ENCODE measurements around the gene ZNF438.
A peak's percentile ranks its signal among the peaks of the same experiment; 100 is the strongest.
"Not testable (repeated sequence)": the region's sequence is repeated elsewhere in the genome, so short reads cannot be mapped to it uniquely, and the experiment has no call there.

The ZNF438 gene, protein sequence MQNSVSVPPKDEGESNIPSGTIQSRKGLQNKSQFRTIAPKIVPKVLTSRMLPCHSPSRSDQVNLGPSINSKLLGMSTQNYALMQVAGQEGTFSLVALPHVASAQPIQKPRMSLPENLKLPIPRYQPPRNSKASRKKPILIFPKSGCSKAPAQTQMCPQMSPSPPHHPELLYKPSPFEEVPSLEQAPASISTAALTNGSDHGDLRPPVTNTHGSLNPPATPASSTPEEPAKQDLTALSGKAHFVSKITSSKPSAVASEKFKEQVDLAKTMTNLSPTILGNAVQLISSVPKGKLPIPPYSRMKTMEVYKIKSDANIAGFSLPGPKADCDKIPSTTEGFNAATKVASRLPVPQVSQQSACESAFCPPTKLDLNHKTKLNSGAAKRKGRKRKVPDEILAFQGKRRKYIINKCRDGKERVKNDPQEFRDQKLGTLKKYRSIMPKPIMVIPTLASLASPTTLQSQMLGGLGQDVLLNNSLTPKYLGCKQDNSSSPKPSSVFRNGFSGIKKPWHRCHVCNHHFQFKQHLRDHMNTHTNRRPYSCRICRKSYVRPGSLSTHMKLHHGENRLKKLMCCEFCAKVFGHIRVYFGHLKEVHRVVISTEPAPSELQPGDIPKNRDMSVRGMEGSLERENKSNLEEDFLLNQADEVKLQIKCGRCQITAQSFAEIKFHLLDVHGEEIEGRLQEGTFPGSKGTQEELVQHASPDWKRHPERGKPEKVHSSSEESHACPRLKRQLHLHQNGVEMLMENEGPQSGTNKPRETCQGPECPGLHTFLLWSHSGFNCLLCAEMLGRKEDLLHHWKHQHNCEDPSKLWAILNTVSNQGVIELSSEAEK

DNA sequence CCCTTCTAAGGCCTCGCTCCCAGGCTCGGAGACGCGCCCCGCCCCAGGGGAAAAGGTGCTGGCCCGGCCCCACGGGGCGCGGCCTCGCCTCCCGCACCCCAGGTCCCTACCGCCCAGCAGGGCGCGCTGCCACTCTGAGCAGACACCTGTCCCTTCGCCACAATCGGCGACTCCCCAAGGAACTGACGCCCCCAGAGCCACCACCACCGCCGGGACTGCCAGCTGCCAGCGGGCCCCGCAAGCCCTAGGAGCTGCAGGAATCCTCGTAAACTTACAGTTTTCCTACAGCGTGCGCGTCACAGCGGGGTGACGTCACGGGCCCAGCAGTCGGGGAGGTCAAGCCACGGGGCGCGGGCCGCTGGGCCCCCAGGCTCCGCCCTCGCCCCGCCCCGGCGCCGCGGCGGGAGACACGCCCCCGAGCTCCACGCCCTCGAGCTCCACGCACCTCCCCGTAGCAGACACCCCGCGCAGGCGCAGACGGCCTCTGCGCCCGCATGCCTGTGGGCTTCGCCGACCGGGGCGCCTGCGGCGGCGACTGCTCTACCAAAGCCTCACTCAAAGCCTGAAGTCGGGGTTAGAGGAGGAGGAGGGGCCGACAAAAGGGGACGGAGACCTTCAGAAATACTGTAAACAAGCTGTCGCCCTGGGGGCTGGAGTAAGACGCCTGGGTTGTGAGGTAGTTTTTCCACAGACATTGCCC, at the start of gene ZNF438:
Gene ZNF438, minus strand, starts transcription at position 308 of the 700 bp plus-strand sequence. CDS start 154,831 bp downstream, outside the sequence.
- DNase-seq (ENCODE audit: low read depth): peak; percentile 96

DNA sequence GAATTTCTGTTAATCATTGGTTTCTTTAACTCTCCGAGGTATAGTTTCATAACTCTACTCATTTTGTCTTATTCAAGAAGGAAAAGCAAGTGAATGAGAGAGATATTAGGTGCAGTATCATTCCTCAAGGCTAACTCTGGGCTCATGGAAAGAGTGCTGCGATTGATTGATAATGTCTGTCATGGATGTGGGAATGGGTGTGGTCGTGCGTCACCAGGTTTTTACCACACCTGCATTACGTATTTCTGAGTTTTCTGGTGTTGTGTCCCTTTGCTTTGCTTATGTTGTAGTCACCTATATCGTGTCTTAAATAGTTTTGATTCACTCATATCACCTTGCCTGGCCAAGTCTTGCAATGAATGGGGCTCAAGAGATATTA, 44.9 kb upstream of the ZNF438 start:
- no peak for DNase-seq (ENCODE audit: low read depth)

DNA sequence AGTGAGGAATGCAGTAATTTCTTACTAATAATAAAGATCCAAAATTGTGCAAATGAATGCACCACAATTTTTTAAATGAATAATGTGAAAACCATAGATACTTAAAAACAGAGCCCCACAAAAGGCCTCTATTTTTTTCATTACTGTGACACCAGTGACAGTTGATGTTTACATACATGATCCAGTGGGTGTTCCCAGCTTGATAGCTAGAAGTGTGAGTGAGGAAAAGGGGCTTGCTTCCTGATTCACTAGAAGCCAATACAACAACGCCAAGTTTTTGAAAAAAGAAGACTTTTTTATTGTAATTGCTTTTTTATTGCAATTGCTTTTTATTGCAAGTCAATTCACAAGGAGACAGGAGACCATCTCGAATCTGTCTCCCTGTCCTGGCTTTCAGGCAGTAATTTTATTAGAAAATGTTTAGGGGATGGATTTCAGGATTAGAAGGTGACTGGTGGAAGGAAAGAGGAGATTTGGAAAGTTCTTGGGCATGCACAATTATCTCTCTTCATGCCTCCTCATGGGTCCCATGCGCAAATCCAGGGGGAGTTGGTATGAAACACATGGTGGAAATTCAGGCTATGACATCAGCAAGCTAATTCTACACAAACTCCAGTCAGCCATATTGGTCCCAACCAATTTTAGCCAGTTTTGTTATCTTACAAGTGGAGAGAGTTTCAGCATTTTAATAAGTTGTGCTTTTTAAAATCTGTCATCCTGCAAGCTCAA, 44.4 kb upstream of the ZNF438 start:
- no peak for DNase-seq (ENCODE audit: low read depth)

DNA sequence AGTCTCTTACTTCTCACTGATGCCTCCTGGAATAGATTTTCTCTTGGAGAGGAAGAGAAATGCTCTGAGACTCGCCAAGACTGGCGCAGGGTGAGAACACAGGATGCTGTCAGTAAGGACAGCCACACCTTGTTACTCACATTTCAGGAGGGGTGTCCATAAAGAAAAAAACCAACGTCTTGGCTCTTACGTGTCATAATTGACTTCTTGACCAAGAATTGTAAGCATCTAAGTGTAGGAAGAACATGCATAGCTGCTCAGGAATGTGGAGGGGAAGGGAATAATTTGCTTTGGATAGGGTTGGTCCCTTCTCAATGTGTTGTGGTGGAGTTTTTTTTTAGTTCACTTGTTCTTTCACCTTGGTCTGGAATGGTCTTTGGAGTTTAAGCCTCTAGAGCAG, 43.8 kb upstream of the ZNF438 start:
- no peak for DNase-seq (ENCODE audit: low read depth)

DNA sequence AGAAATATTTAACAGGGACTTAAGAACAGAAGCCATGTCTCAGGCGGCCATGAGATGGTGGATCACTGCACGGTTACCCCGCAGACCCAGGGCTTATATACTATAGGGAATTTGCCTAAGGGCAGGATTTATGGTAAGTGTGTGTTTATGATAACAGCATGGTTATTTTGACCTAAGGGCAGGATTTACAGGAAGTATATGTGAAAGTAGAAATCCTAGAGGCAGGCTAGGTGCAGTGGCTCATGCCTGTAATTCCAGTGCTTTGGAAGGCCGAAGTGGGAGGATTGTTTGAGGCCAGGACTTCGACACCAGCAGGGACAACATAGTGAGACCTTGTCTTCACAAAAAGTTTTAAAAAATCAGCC, 43.0 kb upstream of the ZNF438 start:
- no peak for DNase-seq (ENCODE audit: low read depth)

DNA sequence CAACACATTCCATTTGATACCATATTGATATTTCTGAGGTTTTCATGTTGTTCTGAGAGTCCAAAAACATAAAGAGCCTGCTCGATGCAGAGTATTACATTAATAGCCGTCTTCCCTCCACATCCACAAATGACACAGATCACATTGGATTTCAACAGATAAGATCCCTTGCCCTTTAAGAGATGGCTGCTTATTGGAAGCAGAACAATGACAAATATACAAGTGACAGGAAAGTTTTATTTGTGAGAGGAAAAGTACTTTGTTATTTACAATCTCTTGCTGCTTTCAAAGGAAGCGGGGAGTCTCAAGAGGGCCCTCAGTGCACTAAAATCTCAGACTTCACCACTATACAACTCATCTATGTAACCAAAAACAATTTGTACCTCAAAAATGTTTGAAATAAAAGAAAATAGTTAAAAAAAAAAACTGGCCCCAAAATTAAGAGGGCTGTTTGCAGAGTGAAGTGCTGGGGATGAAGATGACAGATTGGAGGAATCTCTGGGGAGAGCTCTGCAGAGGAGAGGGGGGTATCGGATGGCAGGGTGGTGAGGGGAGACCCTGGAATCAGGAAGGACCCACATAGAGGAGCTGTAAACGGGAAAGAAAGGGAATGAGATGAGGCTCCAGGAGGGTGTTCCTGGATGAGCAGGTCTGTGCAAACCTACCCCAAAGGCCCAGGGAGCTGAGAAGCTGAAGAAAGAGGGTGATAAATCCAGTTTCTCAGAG, 42.5 kb upstream of the ZNF438 start:
- no peak for DNase-seq (ENCODE audit: low read depth)

DNA sequence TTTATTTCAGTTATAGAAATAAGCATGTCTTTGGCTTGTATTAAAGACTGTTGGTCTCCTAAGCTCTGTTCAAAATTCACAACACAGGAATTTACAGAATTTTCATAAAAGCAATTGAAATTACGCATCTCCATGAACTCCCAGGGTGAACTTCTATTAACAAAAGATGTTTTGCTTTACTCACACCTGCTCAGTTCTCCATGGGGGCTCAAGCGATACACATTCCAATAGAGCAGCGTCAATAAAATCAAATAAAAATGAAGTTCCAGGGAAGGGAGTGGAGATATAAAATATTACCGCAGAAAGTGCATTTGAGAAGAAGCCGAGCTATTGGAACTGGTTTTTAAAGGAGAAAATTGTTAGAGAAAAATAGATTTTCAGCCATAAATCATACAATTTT, 41.5 kb upstream of the ZNF438 start:
- DNase-seq (ENCODE audit: low read depth): no peak

DNA sequence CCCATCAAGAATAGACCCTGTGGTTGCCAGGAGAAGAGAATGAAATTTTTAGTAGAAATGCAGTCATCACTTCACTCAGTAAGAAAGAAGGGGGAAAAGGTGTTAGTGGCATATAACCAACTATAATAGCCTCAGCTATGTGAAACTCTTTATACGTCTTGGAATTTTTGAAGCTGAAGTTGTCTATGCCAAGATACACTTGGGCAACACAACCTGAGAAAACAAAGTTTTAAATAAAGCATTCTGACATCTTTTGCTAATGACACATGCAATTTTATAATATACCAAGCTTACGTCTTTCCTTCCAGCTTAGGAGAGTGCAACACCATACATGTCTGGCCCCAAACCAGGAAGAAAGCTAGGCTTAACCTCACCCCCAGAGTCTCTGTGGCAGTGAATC, 40.8 kb upstream of the ZNF438 start:
- DNase-seq (ENCODE audit: low read depth): no peak

DNA sequence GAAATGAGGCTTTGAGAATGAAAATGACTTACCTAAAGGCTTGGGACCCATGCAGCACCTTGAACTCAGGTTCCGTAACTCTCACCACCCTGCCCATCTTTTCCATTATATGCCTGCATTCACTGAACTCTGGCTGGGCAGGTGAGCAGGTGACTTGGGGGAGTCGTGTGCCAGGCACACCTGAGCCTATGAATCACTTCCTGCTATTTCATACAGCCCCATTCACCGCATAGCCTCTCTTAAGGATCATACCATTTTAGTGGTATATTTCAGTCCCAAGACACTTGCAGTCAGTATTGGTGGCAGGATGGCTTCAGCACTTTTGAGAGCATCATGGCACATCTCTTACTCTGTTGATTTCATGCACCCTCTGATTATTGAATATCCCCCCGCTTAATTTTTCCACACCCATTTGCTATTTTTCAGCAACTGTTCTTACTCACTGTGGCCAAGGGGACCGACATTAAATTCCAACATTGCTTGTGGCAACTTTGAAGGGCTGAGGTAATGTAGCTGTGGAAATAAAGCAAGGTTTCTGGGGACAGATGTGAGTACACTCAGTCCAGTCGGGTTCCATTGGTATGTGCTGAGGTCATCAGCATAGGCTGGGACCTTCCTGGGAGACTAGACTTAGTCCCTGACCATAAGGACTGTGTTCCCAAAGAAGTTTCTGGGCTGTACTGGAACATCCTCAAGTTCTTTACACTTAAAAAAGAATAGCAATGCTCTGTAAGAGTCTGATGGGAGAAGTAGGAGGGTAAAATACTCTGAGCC, 39.8 kb upstream of the ZNF438 start:
- no peak for DNase-seq (ENCODE audit: low read depth)

DNA sequence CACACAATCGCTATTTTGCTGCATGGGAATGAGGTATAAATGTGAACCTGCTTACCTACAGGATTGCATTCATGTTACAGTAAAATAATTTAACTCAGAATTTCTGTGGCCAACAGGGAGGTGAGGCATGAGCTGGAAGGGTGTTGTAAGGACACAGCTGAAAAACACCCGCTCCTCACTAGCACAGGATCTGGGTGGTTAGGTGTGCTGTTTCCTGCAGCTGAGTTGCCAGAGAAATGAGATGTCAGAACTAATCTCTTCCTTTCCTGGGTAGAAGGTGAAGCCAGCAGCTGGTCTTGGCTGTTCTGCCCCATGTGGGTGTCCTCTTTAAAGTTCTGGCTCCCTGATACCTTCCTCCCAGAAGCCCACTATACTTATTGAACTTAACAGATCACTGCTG, 39.0 kb upstream of the ZNF438 start:
- DNase-seq (ENCODE audit: low read depth): no peak

DNA sequence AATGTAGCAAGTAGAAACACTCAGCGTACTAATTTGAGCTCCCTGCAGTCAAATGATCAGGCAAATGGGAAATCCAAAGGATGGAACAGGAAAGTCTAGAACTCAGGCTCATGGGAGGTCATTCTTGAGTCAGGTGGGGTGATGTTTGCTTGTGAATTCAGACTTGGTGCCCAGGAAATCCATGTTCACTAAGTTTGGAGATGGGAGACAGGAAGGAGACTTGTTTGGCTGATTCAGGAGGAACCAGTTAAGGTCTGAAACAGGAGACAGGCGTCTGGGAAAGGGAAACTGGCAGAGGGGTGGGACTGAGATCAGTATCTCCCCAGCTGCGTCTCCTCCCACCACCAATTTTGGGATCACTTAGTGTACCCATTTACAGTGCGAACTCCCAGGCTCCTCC, 38.4 kb upstream of the ZNF438 start:
- DNase-seq (ENCODE audit: low read depth): no peak

DNA sequence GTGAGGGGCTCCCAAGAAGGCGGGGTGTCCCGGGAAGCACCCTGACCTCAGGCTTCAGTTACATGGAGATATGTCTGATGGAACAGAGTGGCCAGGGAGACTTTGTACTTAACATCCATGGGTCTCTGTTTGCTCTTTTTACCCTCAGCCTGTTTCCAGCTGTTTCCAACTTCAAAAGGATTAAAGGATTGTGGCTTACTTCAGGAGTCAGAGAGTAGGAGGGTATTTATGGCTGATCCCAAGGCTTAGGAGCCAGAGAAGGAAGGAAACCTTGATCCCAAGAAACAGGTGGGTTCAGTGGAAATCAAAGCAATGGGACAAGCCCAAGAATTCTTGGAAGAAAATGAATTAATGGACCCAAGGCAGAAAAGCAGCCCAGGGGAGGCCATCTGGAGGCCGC, 37.7 kb upstream of the ZNF438 start:
- no peak for DNase-seq (ENCODE audit: low read depth)

DNA sequence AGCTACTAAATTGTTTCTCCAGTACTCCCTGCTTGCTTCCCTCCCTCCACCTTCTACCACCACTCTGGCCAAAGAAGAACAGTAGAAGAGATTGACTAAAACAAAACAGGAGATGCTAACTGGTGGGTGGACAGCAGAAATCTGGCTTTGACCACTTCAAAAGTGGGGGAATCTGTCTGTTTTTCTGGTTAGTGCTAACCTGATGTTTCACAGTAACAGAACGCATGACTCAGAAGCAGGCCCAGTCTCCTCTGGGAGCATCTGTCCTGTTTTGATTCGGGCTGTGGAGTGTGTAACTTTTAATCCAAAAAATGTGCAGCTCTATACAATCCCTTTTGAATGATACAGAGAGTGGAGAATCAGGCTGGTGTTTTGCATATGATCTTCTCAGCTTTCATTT, 32.7 kb upstream of the ZNF438 start:
- DNase-seq (ENCODE audit: low read depth): no peak

DNA sequence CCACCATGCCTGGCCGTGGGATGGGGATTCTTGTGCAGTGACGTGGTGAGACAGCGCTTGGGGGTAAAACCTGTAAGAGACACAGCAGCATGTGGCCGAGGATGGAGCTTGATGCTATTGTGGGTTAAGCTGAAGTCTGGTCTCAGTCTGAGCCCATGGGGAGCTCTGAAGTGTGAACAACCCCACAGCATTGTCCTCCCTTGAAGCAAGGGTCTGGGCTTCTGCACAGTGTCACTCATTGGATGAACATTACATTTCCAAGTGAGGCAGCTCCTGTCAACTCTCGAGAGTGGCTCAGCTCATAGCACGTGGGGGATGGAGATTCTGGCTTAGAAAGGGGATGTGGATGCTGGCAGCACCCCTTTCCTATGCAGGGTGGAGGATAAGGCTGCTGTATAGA, 32.2 kb upstream of the ZNF438 start:
- no peak for DNase-seq (ENCODE audit: low read depth)

DNA sequence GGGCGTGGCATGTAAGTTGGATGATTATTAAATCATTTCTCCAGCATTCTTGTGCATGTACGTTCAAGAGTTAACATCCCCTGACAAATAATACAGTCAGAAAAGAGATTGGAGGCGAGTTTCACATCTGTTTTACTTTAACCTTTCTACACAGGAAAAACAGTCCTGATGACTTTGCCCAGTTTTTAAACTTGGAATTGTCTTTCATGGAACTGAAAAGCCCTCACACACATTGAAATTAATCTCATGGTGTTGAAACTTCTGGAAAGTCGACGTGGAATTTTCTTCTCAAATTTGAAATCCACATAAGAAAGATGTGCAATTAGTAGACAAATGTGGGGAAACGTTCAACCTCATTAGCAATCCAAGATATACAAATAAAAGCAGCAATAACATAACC, 31.2 kb upstream of the ZNF438 start:
- no peak for DNase-seq (ENCODE audit: low read depth)

DNA sequence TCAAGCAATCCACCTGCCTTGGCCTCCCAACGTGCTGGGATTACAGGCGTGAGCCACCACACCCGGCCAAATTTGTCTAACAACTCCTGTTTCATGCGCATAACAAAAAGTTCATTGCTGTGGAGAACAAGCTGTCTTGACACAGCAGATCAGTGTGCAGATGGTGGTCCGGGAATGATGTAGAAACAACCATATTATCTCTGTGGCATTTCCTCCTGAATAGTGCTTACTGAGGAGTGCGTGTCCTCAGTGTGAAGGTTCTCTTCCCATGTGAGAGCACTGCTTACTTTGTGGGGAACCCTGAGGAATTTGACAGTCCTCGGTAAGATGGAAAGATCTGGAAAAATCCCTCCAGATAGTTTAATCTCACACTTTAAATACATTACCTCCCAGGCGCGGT, 30.3 kb upstream of the ZNF438 start:
- DNase-seq (ENCODE audit: low read depth): no peak

DNA sequence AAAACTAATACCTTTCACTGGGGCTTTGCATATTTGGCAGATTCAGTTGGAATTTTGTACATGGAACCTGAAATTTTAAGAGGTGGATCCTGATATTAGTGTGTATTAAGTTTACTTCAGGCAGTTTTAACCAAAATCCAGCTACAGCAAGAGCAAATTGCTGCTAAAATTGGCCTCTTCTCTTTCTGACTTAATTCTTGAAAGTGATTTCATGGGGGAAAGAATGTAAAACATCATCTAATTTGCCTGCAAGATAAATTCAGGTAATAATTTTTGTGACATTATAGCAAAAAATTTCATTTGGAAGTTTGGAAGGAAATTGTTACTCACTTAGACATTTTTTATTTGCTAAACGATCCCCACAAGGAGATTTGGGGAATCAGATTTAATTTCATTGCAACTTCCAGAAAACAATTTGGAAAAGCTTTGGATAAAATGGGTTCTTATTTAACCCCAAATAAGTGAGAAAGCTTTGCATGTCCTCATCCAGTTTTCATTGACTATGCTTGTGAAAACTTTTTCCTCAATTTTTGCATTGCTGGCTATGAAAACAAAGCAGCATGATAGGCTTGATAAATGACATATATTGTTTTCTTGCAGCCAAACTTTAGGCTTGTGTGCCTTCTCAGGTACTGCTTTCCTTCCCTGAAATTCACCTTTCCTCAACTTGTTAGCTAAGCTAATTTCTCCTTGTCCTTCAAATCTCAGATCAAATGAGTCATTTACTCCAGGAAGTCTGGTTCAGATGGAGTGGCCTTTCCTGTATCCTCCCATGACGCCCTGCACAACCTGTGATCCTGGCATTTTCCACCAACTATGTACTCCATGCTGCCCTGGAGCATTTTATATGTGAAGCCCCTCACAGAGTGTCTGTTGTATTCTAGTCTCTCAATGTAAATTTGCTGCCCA, 27.4 kb upstream of the ZNF438 start:
- no peak for DNase-seq (ENCODE audit: low read depth)

DNA sequence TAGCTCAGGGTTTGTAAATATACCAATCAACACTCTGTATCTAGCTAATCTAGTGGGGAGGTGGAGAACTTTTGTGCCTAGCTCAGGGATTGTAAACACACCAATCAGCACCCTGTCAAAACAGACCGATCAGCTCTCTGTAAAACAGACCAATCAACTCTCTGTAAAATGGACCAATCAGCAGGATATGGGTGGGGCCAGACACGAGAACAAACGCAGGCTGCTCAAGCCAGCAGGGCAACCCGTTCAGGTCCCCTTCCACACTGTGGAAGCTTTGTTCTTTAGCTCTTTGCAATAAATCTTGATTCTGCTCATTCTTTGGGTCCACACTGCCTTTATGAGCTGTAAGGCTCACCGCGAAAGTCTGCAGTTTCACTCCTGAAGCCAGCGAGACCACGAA, 25.0 kb upstream of the ZNF438 start:
- DNase-seq (ENCODE audit: low read depth): not testable (repeated sequence)

DNA sequence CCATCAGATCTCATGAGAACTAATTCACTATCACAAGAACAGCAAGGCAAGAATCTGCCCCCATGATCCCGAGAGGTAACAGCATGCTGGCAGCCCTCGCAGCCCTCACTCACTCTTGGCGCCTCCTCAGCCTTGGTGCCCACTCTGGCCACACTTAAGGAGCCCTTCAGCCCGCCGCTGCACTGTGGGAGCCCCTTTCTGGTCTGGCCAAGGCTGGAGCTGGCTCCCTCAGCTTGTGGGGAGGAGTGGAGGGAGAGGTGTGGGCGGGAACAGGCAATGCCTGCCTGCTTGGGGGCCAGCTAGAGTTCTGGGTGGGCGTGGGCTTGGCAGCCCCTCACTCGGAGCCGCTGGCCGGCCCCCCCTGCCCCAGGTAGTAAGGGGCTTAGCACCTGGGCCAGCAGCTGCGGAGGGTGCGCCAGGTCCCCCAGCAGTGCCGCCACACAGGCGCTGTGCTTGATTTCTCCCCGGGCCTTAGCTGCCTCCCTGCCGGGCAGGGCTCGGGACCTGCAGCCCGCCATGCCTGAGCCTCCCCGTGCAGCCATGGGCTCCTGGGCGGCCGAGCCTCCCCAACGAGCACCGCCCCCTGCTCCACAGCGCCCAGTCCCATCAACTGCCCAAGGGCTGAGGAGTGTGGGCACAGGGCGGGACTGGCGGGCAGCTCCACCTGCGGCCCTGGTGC, 24.0 kb upstream of the ZNF438 start:
- DNase-seq (ENCODE audit: low read depth): no peak
